T-helper 1 cell treated with Interleukin-12 subunit alpha and Interleukin-12 subunit beta and Interleukin-4 antibody, amounts not matched to agents 30 ng/mL and 1 ng/mL, for 36 hours (primary cell): ENCODE results near the gene KCNK18. TPM values are rescaled to one million over a fixed set of nuclear protein-coding genes. Genes with fewer than 3 reads are reported as not detected.

Source experiments
- intact Hi-C: fragments of 100-400 bp; cut with micrococcal nuclease; formaldehyde crosslinking; loops from one replicate; pipeline ENCODE4 v1.15.1; 2024
- total RNA-seq: library from RNA; stranded (reverse); gene quantifications from 2 replicates; pipeline ENCODE4 v1.2.3, GENCODE V29; 2022

KCNK18 gene
- not detected in 2 replicates for total RNA-seq

DNA sequence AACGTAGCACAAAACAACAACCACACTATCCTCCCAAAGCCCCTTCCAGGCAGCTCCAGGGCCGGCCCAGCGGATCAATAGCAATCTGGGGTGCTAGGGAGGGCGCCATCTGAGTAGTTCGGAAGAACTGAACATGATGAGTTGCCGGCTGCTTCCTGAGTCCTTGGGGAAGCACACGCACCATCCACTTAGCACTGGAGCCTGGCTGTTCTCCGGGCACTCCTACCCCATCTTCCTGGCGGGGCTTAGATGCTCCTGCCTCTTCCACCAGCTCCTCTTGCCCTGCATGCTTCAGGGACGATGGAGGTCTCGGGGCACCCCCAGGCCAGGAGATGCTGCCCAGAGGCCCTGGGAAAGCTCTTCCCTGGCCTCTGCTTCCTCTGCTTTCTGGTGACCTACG is at the start of gene KCNK18:
TSS of gene KCNK18 (plus strand) at position 301 of the 400 bp plus-strand sequence. CDS start at position 301, 0 bp downstream.
- intact Hi-C loops, result no loop called here

DNA sequence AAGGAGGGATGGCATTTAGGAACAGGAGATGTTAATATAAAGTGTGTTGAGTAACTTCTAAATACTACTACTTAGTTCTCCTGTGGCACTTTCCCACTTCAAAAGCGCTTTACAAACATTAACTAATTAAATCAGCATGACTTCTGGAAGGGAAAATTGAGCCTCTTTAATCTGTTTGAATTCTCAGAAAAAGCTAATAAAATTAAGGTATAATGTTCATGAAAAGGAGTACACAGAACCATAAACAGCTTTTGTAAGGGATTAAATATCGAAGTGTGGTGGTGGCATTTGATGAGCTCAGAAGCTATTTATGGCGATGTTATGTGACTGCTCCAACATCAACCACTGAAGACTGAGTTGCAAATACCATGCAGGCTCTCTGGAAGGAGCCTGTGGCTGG is 49.0 kb upstream of the KCNK18 start:
- intact Hi-C loops, result no loop called here

DNA sequence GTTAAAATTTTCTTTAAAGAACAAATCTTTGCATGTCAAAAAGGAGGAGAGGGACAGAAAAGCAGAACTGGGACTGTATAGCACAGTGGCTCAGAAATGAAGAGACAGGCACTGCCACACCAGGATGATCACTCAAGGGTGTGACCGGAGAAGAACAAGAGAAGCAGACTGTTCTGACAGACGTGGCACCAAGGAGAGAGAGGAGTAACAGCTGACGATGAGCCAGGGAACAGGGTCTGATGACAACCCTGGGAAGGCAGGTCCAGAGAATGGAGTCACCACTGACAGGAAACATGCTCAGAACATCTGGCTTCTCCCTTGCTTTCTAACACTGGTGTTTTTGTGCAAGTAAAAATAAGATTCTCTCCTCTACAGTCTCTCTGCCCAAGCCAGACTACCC is 44.6 kb upstream of the KCNK18 start:
- intact Hi-C loops, result no loop called here

DNA sequence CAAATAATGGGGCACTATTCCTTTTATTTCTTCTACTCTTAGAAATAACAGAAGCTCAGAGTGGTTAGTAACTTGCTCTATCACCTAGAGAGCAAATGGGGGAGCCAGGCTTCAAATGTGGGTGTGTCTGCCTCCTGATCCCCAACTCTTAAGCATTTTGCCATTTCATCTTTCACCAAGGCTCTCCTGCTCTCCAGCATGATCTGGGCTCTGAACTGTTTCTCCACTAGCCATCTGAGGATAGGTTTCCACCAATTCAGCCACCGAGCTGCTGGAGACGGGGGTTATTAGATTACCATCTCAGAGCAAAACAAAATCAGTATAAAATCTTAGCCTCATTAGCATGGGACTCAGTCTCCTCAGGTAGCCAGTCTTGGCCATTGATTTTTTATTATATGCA is 39.0 kb upstream of the KCNK18 start:
- intact Hi-C loops, result no loop called here

DNA sequence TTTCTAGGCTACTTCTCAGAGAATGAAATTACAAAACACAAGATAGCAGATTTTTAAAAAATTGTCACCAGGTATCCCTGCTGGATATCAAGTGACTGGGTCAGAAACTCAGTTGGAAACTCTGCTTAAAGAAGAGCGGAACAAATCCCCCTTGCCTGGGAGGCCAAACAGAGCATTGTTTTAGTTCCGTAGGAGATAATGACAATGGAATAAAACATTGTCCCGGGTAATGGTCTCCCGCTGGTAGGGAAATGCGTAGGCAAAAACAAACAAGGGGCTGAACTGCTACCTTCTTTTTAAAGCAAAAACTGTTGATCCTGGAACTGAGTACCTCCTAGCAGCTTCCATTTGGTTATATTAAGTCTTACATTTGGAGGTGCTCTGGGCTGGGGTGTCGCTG is 37.9 kb upstream of the KCNK18 start:
- intact Hi-C loops, result no loop called here

DNA sequence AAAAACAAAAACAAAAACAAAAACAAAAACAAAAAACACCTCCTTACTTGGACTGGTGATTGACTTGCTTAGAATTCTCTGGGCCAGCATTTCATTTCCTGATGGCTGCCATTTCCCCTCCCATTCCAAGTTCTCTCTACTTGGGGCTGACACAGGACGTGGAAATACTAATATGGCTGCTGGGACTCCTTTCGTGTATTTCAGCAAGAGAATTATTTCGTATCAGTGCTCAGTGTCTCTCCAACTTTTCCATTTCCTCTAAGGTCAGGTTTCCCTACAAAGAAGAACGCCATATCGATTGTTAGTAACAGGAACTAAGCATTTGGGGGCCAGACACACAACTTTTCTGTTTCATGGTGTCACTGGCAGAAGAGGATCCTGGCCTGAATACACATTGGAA is 36.7 kb upstream of the KCNK18 start:
- intact Hi-C loops, result loop anchor here (10.0 kb wide), 1 partner anchor 886 kb away; the partner anchor contains the start of gene GFRA1

DNA sequence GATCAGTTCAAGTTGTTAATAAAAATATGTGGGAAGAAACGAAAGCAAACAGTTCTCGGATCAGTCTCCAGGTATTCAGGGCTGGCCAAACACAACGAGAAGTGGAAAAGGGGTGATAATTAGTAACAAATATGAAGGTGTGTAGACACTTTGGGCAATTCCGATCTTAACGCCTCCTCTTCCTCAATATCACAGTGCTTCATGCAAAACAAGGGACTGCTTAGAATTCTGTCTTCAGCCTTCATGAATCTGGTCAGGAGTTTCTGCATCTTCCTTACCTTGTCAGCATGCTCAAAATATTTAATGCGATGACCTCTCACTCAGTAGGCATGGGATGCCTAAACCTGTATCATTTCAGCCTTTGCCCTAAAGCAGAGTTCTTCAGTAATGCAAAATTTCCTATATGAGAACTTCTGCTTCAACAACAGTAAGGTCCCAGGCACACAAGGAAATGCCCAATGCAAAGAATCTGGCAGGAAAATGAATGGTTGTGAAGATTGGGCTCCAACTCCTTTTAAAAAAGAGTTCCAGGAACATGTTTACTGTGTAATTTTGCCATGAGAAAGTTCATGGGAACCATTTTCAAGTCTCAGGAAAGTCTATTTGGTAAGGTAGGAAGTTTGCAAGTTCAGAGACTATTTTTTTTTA is 35.8 kb upstream of the KCNK18 start:
- intact Hi-C loops, result loop anchor here (1.0 to 10.0 kb wide), 2 partner anchors 28 to 887 kb away; partner anchors contain the start of gene GFRA1

DNA sequence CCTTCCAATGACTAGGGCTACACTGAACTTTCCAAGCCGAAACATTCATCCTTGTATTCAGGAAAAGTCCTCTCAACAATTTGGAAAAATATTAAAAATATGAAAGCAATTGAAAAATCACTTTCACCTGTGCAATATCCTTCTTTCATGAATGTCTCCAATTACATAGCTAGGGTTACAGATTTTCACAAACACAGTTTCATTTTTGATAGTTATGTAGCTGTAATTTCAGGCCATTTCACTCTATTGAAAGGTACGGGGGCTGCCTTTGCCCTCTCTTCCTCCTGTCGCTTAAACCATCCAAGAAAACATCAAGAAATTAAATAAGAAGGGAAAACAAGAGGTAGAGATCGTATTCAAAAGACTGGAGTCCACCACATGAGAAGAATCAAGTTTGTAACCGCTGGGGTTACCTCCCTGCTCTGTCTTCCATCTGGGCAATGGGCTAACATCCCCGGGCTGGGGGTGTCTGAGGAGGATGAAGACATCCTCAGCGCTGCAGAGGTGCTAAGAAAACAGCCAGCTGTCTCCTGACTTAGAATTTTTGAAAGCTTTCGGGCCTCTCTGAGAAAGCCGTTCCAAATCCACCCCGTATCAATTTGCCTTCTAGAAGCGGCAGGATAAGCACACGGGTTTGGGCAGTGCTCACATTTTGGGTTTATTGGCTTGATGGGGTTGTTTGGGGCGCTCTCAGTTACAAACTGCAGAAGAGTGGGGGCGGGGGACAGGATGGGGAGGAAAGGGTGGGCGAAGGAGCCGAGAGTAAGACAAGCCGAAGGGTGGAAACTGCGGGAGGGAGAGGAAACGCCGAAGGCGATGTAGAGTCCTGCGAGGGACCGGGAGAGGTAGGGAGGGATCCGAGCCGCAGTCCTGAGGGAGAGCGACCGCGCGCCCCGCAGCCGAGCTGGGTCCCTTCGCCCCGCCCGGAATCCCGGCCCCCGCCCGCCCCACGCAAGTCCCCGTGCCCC is 34.9 kb upstream of the KCNK18 start:
- intact Hi-C loops, result loop anchor here (1.0 to 10.0 kb wide), 2 partner anchors 29 to 888 kb away; partner anchors contain the start of gene GFRA1

DNA sequence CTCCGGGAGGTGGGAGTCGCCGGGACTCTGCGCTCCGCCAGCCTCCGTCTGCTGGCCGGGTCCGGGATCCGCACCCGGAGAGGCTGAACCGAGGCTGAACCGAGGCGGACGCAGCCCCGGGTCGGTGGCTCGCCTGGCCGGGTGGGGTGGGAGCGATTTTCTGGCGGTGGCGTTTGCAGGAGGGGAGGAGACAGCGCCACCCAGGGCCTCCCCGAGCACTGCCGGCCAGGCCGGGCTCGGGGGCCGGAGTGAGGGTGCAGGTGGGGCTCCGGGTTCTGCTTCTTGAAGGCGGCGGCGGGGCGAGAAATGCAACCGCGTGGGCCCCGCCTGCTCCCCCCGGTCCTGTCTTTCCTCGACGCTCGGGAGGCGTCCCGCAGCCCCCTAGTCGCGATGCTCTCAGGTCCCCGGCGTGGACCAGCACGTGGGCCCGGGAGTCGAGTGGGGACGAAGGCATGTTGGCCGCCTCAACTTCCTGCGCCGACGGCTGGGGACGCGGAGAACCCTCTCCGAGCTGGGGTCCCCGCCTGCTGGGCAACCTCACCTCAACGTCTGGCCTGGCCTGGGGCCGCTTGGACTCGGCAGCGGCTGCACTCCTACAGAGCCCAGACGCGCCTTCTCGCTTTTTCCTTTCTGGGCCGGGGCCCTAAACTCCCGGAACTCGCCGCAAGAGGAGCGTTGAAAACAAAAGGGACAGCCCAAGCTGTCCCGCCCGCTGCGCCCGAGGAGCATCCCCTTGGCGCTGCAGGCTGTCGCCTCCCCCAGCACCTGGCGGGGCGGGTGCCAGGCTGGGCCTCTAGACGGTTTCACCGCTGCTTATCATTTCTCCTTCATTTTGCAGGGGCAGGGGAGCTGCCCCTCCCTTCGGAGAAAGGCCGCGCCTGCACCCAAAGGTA is 34.0 kb upstream of the KCNK18 start:
- intact Hi-C loops, result loop anchor here (10.0 kb wide), 1 partner anchor 889 kb away; the partner anchor contains the start of gene GFRA1

DNA sequence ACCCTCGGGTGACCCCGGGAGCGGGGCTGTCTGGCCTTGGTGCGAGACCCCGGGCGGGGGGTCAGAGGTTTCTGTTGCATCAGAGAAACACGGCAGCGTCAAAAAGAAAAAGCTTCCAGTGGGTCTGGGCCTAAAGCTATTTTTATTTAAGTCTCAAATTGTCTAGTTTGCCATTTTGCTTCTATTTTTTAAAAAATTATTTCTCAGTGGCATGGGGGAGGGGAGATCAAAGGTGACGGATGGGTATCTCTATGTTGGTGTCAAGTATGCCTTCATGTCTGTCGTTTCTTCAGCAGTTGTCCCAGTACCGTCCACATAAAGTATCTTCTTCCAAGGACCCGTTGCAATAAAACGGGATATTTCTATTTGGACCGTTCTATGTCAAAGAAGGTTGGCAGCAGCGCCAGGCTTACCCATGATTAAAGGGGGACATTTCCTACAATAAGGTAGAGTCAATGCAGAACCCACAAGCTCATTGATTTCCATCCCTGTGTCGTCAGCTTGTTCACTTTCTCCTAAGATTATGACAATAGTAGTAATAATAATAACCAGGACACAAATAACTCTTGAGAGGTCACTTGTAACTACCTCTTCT is 33.2 kb upstream of the KCNK18 start:
- intact Hi-C loops, result loop anchor here (10.0 kb wide), 1 partner anchor 889 kb away; the partner anchor contains the start of gene GFRA1

DNA sequence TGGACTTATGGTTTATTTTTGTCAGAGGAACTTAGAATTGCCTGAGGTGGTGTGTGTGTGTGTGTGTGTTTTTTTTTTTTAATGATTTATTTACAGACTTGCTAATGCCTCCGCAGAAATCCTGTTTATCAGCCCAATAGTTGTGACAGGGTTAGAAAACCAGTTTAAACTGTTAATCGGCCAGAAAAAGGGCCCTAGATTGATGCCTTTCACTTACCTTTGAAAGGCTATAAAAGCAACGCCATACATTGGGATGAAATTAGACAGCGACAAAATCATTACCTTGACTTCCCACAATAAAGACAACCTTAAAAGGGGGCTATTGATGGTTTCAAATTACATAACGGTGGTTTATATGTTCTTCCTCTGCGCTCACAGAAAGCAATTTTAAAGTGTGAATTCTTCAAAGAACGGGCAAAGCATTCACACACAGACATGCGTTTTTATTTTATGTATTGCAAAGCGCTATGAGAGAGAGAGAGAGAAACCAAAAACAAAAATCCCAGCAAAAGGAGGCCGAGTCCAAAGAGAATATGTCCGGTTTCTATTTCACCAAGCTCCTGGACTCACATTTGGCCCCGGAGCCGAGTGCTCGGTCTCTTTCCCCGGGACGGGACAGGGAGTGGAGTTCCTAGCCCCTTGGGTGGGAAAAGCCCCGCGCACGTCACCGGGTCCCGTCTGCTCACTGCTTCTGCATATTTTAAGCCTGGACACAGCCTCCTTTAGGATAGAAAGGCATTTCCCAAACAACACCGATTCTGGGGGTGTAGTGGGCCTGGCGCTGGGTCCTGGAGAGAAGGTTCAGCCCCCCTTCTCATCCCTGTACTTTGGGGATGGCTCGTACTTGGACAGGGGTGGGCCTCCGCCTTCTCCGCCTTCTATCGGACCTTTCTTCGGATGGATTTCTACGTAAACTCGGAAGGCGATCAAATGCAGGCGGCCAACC is 32.4 kb upstream of the KCNK18 start:
- intact Hi-C loops, result loop anchor here (1.0 to 10.0 kb wide), 3 partner anchors 30 to 890 kb away; partner anchors contain the start of genes EMX2 and GFRA1

DNA sequence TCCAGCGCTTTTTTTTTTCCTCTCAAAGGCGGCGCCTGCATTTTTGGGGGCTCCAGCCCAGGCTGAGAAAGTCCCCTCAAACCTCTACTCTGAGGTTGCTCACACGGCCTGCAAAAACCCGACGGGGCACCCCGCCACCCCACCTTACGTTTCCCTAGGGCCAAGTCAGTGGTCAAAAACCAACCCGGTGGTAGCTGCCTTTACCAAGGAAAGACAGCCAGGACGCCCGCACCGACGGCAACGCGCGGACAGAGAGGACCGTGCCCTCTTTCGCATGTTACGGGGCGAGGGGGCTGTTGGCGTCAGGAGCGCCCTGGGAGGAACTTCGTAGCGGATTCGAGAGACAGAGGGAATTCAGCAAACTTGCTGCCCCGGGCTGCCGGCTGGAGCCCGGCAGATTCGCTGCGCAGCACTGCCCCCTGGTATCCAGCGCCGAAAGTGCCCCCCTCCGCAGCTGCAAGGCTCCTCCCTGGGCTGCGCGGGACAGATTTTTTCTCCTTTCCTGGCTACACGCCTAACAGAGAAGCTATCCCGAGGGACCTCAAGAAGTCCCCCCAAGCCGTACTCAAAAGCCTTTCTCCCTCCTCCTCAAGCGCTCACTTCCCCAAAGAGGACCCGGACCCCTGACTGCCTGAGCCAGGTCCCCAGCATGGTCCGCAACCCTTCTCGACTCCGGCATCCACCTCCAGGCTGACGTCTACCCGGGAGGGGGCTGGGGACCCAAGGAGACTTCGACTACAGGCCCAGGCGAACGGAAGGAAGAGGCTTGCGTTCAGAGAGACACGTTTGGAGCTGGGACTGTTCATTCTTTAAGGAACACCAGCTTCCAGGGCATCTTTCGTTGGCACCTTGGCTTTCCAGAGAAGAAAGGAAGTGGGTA is 31.5 kb upstream of the KCNK18 start:
- intact Hi-C loops, result loop anchor here (1.0 to 10.0 kb wide), 3 partner anchors 30 to 891 kb away; partner anchors contain the start of genes EMX2 and GFRA1

DNA sequence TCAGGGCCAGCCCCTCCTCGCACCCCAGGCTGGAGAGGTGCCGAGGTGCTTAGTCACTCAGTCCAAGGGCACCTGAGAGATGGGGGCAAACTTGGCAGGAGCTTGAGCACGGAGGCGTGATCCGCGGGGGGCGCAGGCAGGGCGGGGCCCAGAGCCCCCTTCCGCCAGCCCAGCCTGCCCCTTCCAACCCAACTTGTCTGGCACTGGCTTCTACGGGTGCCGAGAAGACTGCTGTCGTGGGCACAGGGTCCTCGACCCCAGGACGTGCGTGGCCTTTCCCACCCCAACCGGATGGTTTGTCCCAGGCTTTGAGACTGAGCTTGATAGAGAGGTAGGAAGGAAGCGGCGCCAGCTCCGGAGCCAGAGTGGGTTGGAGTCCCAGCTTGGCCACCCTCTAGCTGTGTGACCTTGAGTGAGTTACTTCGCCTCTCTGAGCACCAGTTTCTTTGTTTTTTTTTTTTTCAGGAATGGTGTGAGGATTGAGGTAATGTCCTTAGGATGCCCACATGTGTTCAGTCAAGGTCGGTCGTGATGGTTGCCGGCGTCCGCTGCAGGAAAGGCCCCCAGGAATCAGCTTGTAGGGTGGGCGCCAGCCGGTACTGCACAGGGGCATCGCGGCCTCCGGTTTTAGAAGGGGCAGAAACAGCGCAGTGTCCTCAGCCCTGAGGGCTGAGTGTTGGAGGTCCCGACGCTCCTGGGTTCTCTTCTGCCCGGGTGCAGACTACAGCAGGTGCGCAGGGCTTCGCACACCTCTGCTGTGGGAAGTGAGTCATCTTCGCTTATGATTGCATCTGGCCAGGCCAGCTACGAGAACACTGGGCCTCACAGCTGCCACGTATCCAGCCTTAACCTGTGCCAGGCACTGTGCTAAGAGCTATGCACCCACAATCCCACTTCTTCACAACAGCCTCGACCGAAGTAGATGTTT is 30.6 kb upstream of the KCNK18 start:
- intact Hi-C loops, result loop anchor here (5.0 to 10.0 kb wide), 2 partner anchors 376 to 892 kb away; partner anchors contain the start of genes EMX2 and GFRA1

DNA sequence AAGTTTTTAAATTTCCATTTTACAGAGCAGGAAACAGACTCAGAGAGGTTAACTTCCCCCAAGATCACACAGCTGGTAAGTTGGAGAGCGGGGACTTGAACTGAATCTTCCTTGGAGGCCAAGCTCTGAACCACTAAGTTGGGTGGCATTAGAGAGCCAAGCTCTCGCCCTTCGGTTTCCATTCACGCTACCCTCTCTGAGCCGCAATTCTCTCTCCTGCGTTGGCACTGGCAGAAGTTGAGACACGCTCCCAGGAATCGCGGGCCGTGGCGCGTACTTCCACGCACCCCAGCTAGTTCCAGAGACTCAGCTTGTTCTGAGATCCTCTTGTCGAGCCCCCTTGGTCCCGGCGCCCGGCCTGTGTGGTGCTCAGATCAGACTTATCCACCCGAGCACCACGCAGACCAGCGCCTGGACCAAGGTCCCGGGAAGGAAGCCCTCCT is 29.9 kb upstream of the KCNK18 start:
- intact Hi-C loops, result loop anchor here (5.0 to 10.0 kb wide), 2 partner anchors 375 to 893 kb away; partner anchors contain the start of genes EMX2 and GFRA1

DNA sequence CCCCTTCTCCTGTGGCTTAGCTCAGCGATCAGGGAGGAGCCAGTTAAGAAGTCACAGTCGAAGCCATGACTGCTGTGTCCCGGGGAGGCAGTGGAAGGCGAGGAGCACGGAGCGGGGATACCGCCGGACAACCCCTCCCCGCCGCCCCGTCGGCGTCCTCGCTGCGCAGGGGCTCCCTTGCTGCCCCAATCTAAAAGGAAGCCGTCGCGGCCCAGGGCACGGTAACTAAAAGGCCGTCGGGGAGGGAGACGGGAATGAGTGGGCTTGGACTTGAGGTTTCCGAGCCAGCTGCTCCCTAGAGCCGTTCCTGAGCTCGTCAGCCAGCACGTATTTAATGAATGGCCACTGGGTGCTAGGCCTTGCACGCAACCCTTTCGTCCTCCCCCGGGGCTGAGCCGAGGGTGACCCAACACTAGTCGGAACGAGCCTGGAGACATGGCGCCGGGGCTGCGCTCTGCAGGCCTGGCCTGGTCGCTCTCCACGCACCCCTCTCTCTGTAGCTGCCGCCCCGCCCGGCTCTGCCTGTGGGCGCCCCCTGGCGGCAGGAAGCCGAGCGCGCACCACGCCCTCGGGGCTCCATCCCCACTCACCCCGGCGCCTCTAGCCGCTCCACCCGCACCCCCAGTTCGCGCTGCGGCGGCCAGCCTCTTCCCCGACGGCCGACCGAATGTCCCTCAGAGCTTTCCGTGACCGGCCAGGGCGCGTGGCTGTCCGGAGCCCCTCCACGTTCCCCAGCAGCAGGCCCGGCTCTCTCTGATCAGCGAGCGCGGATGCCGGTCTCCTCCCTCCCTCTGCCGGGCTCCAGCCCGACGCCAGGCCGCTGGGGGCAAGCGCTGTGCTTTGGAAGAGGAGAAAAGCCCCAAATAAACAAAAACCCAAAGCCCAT is 29.3 kb upstream of the KCNK18 start:
- intact Hi-C loops, result loop anchor here (1.0 to 10.0 kb wide), 3 partner anchors 8 to 893 kb away; partner anchors contain the start of genes EMX2 and GFRA1

DNA sequence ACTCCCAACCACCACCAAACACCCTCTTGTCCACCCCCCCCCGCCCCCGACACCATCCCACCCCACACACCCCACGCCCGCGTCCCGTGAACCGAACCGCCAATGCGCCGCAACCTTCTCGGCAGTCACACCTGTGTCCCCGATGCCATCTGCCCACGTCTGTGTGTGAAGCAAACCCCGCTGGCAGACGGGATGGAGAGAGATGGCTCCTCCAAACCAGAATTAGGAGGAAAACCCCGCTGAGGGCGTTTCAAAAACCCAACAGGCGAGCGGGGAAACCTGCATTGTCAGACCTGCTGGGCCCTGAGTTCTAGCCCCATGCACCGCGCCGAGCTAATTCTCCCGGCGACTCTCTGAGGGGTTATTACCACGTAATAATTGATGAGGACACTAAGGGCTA is 28.6 kb upstream of the KCNK18 start:
- intact Hi-C loops, result loop anchor here (1.0 to 10.0 kb wide), 3 partner anchors 8 to 894 kb away; partner anchors contain the start of genes EMX2 and GFRA1
